HG02642 (cell line): Measurements from ENCODE around the gene SCAND1.
"Not testable (repeated sequence)": the region's sequence is repeated elsewhere in the genome, so short reads cannot be mapped to it uniquely, and the experiment has no call there.

Source experiments
- ATAC-seq: cut with Tn5 transposase; IDR thresholded peaks from one replicate; pipeline ENCODE4 v1.9.1; 2021; ENCODE audit warnings: mild to moderate bottlenecking; ENCODE audit not compliant: unreplicated experiment, poor library complexity

Gene SCAND1

GRCh38 chr20:35954200-35954906 lies at the start of gene SCAND1:
Gene SCAND1 (minus strand): TSS chr20:35954502. CDS start chr20:35954284, 218 bp downstream.
- peak; percentile 86 for ATAC-seq

- no peak for ATAC-seq
Measured at GRCh38 chr20:36004045-36004444, 49.7 kb upstream of the SCAND1 start.

GRCh38 chr20:36002855-36003254 lies 48.6 kb upstream of the SCAND1 start:
- ATAC-seq: no peak

GRCh38 chr20:36001331-36001730 lies 47.0 kb upstream of the SCAND1 start:
- ATAC-seq: not testable (repeated sequence)

GRCh38 chr20:35996492-35996891 lies 42.2 kb upstream of the SCAND1 start:
- not testable (repeated sequence) for ATAC-seq

GRCh38 chr20:35994994-35995453 lies 40.7 kb upstream of the SCAND1 start:
- ATAC-seq: peak; percentile 41

GRCh38 chr20:35992713-35993335 lies 38.5 kb upstream of the SCAND1 start:
- no peak for ATAC-seq

GRCh38 chr20:35991142-35991771 lies 37.0 kb upstream of the SCAND1 start:
- no peak for ATAC-seq

- no peak for ATAC-seq
Measured at GRCh38 chr20:35988910-35989463, 34.7 kb upstream of the SCAND1 start.

- ATAC-seq: no peak
Measured at GRCh38 chr20:35985806-35986205, 31.5 kb upstream of the SCAND1 start.

- ATAC-seq: no peak
Measured at GRCh38 chr20:35984382-35984781, 30.1 kb upstream of the SCAND1 start.

GRCh38 chr20:35981969-35982368 lies 27.7 kb upstream of the SCAND1 start:
- no peak for ATAC-seq

- no peak for ATAC-seq
Measured at GRCh38 chr20:35979544-35979943, 25.2 kb upstream of the SCAND1 start.

- ATAC-seq: no peak
Measured at GRCh38 chr20:35978041-35978513, 23.8 kb upstream of the SCAND1 start.

- ATAC-seq: no peak
Measured at GRCh38 chr20:35975576-35976373, 21.5 kb upstream of the SCAND1 start.

- no peak for ATAC-seq
Measured at GRCh38 chr20:35974256-35974655, 20.0 kb upstream of the SCAND1 start.

- no peak for ATAC-seq
Measured at GRCh38 chr20:35972462-35972861, 18.2 kb upstream of the SCAND1 start.

- ATAC-seq: no peak
Measured at GRCh38 chr20:35971981-35972380, 17.7 kb upstream of the SCAND1 start.

GRCh38 chr20:35968930-35969329 lies 14.6 kb upstream of the SCAND1 start:
- ATAC-seq: no peak

- ATAC-seq: no peak
Measured at GRCh38 chr20:35967979-35968640, 13.8 kb upstream of the SCAND1 start, which contains the start of gene CNBD2. Gene CNBD2 (plus strand): TSS chr20:35968590. CDS start chr20:35968763, 173 bp downstream.
